Measurements from ENCODE around the gene ZBED4. TPM values are rescaled to one million over a fixed set of nuclear protein-coding genes. Genes with fewer than 3 reads are reported as not detected.

The ZBED4 gene
- total RNA-seq, 4 donors from 2014 or later, result 11.9 to 19.4 (median 18.2) TPM

GRCh38 chr22:49838771-49839717 is 14.6 kb upstream of the ZBED4 start:
- Histone ChIP-seq H3K9me3 (no peaks in the 10 kb centered on the region), H3K27me3 (peaks cover 3% of the 10 kb centered on the region), H3K4me3 (no peak overlapping the region), H3K36me3 (no peaks in the 10 kb centered on the region), H3K27ac (peak overlapping the region; percentile 50), H3K4me1 (peaks cover 4% of the 10 kb centered on the region)
- TF ChIP-seq EP300 (IDR thresholded peaks at IDR 0.05), result no peak
- TF ChIP-seq POLR2A (IDR thresholded peaks at IDR 0.05), result no peak
- no peak for TF ChIP-seq CTCF (IDR thresholded peaks at IDR 0.05)
- no peak for TF ChIP-seq POLR2AphosphoS5 (IDR thresholded peaks at IDR 0.05)
- 50% methylated on average over 24 of the region's 29 CpGs for WGBS
- DNase-seq (ENCODE audit: low spot score in 2 of 2), result no peak

GRCh38 chr22:49845241-49845640 is 8.4 kb upstream of the ZBED4 start:
- Histone ChIP-seq H3K27me3 (peaks cover 28% of the 10 kb centered on the region), H3K9me3 (no peaks in the 10 kb centered on the region), H3K27ac (no peak overlapping the region), H3K36me3 (no peaks in the 10 kb centered on the region), H3K4me1 (peaks cover 20% of the 10 kb centered on the region), H3K4me3 (no peak overlapping the region)
- DNase-seq (ENCODE audit: low spot score in 2 of 2), result no peak
- WGBS, result 92% methylated on average over 15 of the region's 16 CpGs
- no peak for TF ChIP-seq POLR2AphosphoS5 (IDR thresholded peaks at IDR 0.05)
- TF ChIP-seq EP300 (IDR thresholded peaks at IDR 0.05), result no peak
- TF ChIP-seq POLR2A (IDR thresholded peaks at IDR 0.05), result no peak
- no peak for TF ChIP-seq CTCF (IDR thresholded peaks at IDR 0.05)

- no peak for DNase-seq (ENCODE audit: low spot score in 2 of 2)
- H3K27ac ChIP-seq, result no peak overlapping the region
- 72% methylated on average over 19 of the region's 19 CpGs for WGBS
- TF ChIP-seq POLR2A (IDR thresholded peaks at IDR 0.05), result no peak
- TF ChIP-seq POLR2AphosphoS5 (IDR thresholded peaks at IDR 0.05), result no peak
- TF ChIP-seq EP300 (IDR thresholded peaks at IDR 0.05), result no peak
- TF ChIP-seq CTCF (IDR thresholded peaks at IDR 0.05), result no peak
- no peak overlapping the region for H3K4me3 ChIP-seq
- H3K27me3 ChIP-seq, result peaks cover 31% of the 10 kb centered on the region
- peaks cover 20% of the 10 kb centered on the region for H3K4me1 ChIP-seq
- H3K9me3 ChIP-seq, result no peaks in the 10 kb centered on the region
- H3K36me3 ChIP-seq, result no peaks in the 10 kb centered on the region
These were observed 7.8 kb upstream of the ZBED4 start for GRCh38 chr22:49845666-49846459.

GRCh38 chr22:49847751-49848689 is 5.6 kb upstream of the ZBED4 start:
- H3K9me3 ChIP-seq, result no peaks in the 10 kb centered on the region
- H3K4me1 ChIP-seq, result peaks cover 26% of the 10 kb centered on the region
- peak overlapping the region; percentile 49 for H3K4me3 ChIP-seq
- TF ChIP-seq POLR2AphosphoS5 (IDR thresholded peaks at IDR 0.05), result no peak
- TF ChIP-seq CTCF (IDR thresholded peaks at IDR 0.05), result no peak
- TF ChIP-seq EP300 (IDR thresholded peaks at IDR 0.05), result no peak
- no peak for TF ChIP-seq POLR2A (IDR thresholded peaks at IDR 0.05)
- no peak for DNase-seq (ENCODE audit: low spot score in 2 of 2)
- peaks cover 31% of the 10 kb centered on the region for H3K27me3 ChIP-seq
- no peaks in the 10 kb centered on the region for H3K36me3 ChIP-seq
- H3K27ac ChIP-seq, result no peak overlapping the region
- WGBS, result 28% methylated on average over 58 of the region's 64 CpGs
